K562 (cell line): ENCODE data around the gene GANAB. TPM values are rescaled to one million over a fixed set of nuclear protein-coding genes. Genes with fewer than 3 reads are reported as not detected.
A peak's percentile ranks its signal among the peaks of the same experiment; 100 is the strongest.

Source experiments
- ATF7 ChIP-seq: fragments of 450-650 bp; IDR thresholded peaks from 2 replicates; pipeline ENCODE4 v1.7.1; 2014; ENCODE audit warnings: mild to moderate bottlenecking, moderate library complexity
- CHD2 ChIP-seq: IDR thresholded peaks from 2 replicates; pipeline ENCODE4 v1.6.1; 2011; ENCODE audit warnings: low read depth, low read length
- DEAF1 ChIP-seq: fragments of 450-650 bp; formaldehyde crosslinking; IDR thresholded peaks from 2 replicates; pipeline ENCODE4 v1.4.0; 2020; ENCODE audit warnings: mild to moderate bottlenecking, moderate library complexity
- E4F1 ChIP-seq: fragments of 250-450 bp; sonication (Bioruptor Pico); IDR thresholded peaks from 2 replicates; pipeline ENCODE4 v1.5.0; 2021; ENCODE audit warnings: mild to moderate bottlenecking, borderline replicate concordance
- ESRRA ChIP-seq: fragments of 450-650 bp; IDR thresholded peaks from 2 replicates; pipeline ENCODE4 v1.6.1; 2014; ENCODE audit warnings: low read depth, mild to moderate bottlenecking, moderate library complexity, borderline replicate concordance
- FOXA3 ChIP-seq, 2 experiments: fragments of 450-650 bp in 1 of 2; sonication (generic) in 1 of 2; formaldehyde crosslinking; IDR thresholded peaks in 1 of 2; conservative IDR thresholded peaks in 1 of 2; 2 replicates each; pipeline versions ENCODE4 v1.4.0 to v1.8.0; 2020 to 2022; ENCODE audit warnings: mild to moderate bottlenecking in 2 of 2, missing genetic modification reagents in 1 of 2
- JUN ChIP-seq, 2 experiments: sonication (generic) in 1 of 2; formaldehyde crosslinking in 1 of 2; IDR thresholded peaks; 2 replicates each; pipeline versions ENCODE4 v1.6.1 to v1.8.0; 2012 to 2022; ENCODE audit warnings: borderline replicate concordance in 2 of 2, mild to moderate bottlenecking in 2 of 2, improper control_type of control experiment in 1 of 2, low read depth in 1 of 2, low read length in 1 of 2, missing genetic modification reagents in 1 of 2
- MAX ChIP-seq: sonication (generic); formaldehyde crosslinking; IDR thresholded peaks from 2 replicates; pipeline ENCODE4 v1.9.0; 2022; ENCODE audit warnings: mild to moderate bottlenecking, missing genetic modification reagents
- MXI1 ChIP-seq: IDR thresholded peaks from 2 replicates; pipeline ENCODE4 v1.6.1; 2011; ENCODE audit warnings: low read depth, mild to moderate bottlenecking, improper control_type of control experiment, low read length
- PATZ1 ChIP-seq: fragments of 250-450 bp; sonication (Bioruptor Pico); IDR thresholded peaks from 2 replicates; pipeline ENCODE4 v1.5.0; 2020; ENCODE audit warnings: mild to moderate bottlenecking, borderline replicate concordance
- PPARD ChIP-seq: fragments of 250-450 bp; sonication (Bioruptor Pico); IDR thresholded peaks from 2 replicates; pipeline ENCODE4 v1.8.0; 2022; ENCODE audit warnings: inconsistent platforms, mild to moderate bottlenecking, moderate library complexity
- ZKSCAN1 ChIP-seq: fragments of 150-350 bp; IDR thresholded peaks from 2 replicates; pipeline ENCODE4 v1.6.1; 2016; ENCODE audit warnings: low read depth, low read length
- ZNF280B ChIP-seq: fragments of 250-450 bp; sonication (Bioruptor Pico); IDR thresholded peaks from 2 replicates; pipeline ENCODE4 v1.5.1; 2021; ENCODE audit warnings: mild to moderate bottlenecking
- ZNF449 ChIP-seq: fragments of 250-450 bp; sonication (Bioruptor Pico); IDR thresholded peaks from 2 replicates; pipeline ENCODE4 v1.8.0; 2022; ENCODE audit warnings: moderate library complexity, mild to moderate bottlenecking, inconsistent platforms
- polyA plus RNA-seq, 8 experiments: library from polyadenylated mRNA; depleted of rRNA in 4 of 8; stranded (reverse) in 5 of 8; unstranded in 3 of 8; fragments of >200 nt; fragmentation: Nextera tagmentation in 2 of 8; fragmentation: Illumina TruSeq in 1 of 8; extraction: Ambion mirVana in 2 of 8; extraction: Trizol in 1 of 8; gene quantifications; 2 replicates each; pipeline versions ENCODE4 v1.2.1 to v1.2.3, GENCODE V29; 2011 to 2014; ENCODE audit warnings: inconsistent platforms in 1 of 8, missing spikeins in 1 of 8
- total RNA-seq, 7 experiments: library from RNA; depleted of rRNA in 6 of 7; stranded (reverse); fragments of >200 nt in 6 of 7; fragmentation: Illumina TruSeq in 2 of 7; extraction: Trizol in 2 of 7; gene quantifications; 2 replicates each; pipeline versions ENCODE4 v1.2.1 to v1.2.3, GENCODE V29; 2011 to 2021; ENCODE audit warnings: low replicate concordance in 1 of 7

Gene GANAB
- total and polyA plus RNA-seq, 9 of the 15 experiments (the other 6 are each of a cell fraction or from before 2014, with no cell fraction given) = 6.5 to 284 (median 161) TPM

GRCh38 chr11:62671608-62672389 lies 25.4 kb upstream of the GANAB start, which contains the start of the genes LBHD1 and UQCC3 (continued):
- TF ChIP-seq MAX (peak; percentile 85; the same call in 1 of the 2 replicates), PPARD (no peak), JUN (IDR thresholded peaks at IDR 0.05; ENCODE audit: borderline replicate concordance, low read depth, low read length) (peak; percentile 18; the same call in 1 of the 2 replicates), JUN (CRISPR knock-in tag; IDR thresholded peaks at IDR 0.05; ENCODE audit: borderline replicate concordance) (peak; percentile 83; the same call in 1 of the 2 replicates), PATZ1 (CRISPR knock-in tag) (no peak), ATF7 (no peak), ESRRA (peak; percentile 73; the same call in 1 of the 2 replicates), ZNF280B (CRISPR knock-in tag) (no peak), ZKSCAN1 (no peak), MXI1 (0 out of 2 replicates have a peak, but pooled peaks have one; percentile 21), E4F1 (CRISPR knock-in tag) (no peak), ZNF449 (CRISPR knock-in tag) (no peak), CHD2 (no peak), DEAF1 (no peak), FOXA3 (CRISPR knock-in tag; conservative IDR thresholded peaks at IDR 0.05 in 1 of 2, IDR thresholded peaks at IDR 0.05 in 1 of 2) (peak in 1 of 2 experiments; percentile 37; a peak in 1 of 4 replicates)
